HCT116 (cell line): ENCODE results near the gene CREB1.

ENCODE experiments used
- ATF3 ChIP-seq: IDR thresholded peaks from 2 replicates; pipeline ENCODE4 v1.6.1; 2012
- CTCF ChIP-seq, 3 experiments: fragments of 200-600 bp in 1 of 3; sonication (generic) in 1 of 3; IDR thresholded peaks in 2 of 3; conservative IDR thresholded peaks in 1 of 3; 2 replicates each; pipeline ENCODE4 v1.5.1; 2012 to 2017; ENCODE audit warnings: low read depth in 2 of 3, low read length in 2 of 3, antibody characterized with exemption in 1 of 3, borderline replicate concordance in 1 of 3, control low read depth in 1 of 3, mild to moderate bottlenecking in 1 of 3, mixed read lengths in 1 of 3, mixed run types in 1 of 3, moderate library complexity in 1 of 3; ENCODE audit not compliant: insufficient read depth in 1 of 3
- EZH2 ChIP-seq: fragments of 200-600 bp; sonication (generic); IDR thresholded peaks from 2 replicates; pipeline ENCODE4 v1.6.1; 2017; ENCODE audit warnings: antibody characterized with exemption, mixed run types
- JUND ChIP-seq: IDR thresholded peaks from 2 replicates; pipeline ENCODE4 v1.6.1; 2012
- MAX ChIP-seq: IDR thresholded peaks from 2 replicates; pipeline ENCODE4 v1.6.1; 2012
- POLR2A ChIP-seq: IDR thresholded peaks from 2 replicates; pipeline ENCODE4 v1.7.0; 2011; ENCODE audit warnings: borderline replicate concordance; ENCODE audit not compliant: insufficient read depth, insufficient read length; ENCODE audit errors: extremely low read depth
- POLR2AphosphoS5 ChIP-seq: IDR thresholded peaks from 2 replicates; pipeline ENCODE4 v1.6.1; 2011; ENCODE audit warnings: mild to moderate bottlenecking, low read depth, low read length, moderate library complexity
- REST ChIP-seq: IDR thresholded peaks from 2 replicates; pipeline ENCODE4 v1.6.1; 2012; ENCODE audit warnings: low read depth
- TCF7L2 ChIP-seq: IDR thresholded peaks from 2 replicates; pipeline ENCODE4 v1.7.0; 2011; ENCODE audit warnings: borderline replicate concordance, inconsistent platforms; ENCODE audit not compliant: insufficient read depth, insufficient read length; ENCODE audit errors: extremely low read depth
- YY1 ChIP-seq: IDR thresholded peaks from 2 replicates; pipeline ENCODE4 v1.6.1; 2011; ENCODE audit warnings: low read length, low read depth, moderate library complexity, mild to moderate bottlenecking; ENCODE audit not compliant: insufficient replicate concordance; ENCODE audit errors: extremely low read depth
- ZFX ChIP-seq: fragments of 450-650 bp; IDR thresholded peaks from 2 replicates; pipeline ENCODE4 v1.6.1; 2017

- TF ChIP-seq EZH2 (no peak), CTCF (IDR thresholded peaks at IDR 0.05 in 2 of 3, conservative IDR thresholded peaks at IDR 0.05 in 1 of 3; ENCODE audit: borderline replicate concordance in 1 of 3, insufficient read depth in 1 of 3, low read depth in 2 of 3, low read length in 2 of 3) (no peak), TCF7L2 (no peak), REST (no peak), JUND (no peak), ZFX (no peak), POLR2A (no peak), MAX (no peak), POLR2AphosphoS5 (no peak), YY1 (no peak), ATF3 (no peak)
These were observed 99.8 kb downstream of the CREB1 start for GRCh38 chr2:207629553-207629952.
